ENCODE results near the gene NEU1.
"Not testable (repeated sequence)": the region's sequence is repeated elsewhere in the genome, so short reads cannot be mapped to it uniquely, and the experiment has no call there.

NEU1 gene

DNA sequence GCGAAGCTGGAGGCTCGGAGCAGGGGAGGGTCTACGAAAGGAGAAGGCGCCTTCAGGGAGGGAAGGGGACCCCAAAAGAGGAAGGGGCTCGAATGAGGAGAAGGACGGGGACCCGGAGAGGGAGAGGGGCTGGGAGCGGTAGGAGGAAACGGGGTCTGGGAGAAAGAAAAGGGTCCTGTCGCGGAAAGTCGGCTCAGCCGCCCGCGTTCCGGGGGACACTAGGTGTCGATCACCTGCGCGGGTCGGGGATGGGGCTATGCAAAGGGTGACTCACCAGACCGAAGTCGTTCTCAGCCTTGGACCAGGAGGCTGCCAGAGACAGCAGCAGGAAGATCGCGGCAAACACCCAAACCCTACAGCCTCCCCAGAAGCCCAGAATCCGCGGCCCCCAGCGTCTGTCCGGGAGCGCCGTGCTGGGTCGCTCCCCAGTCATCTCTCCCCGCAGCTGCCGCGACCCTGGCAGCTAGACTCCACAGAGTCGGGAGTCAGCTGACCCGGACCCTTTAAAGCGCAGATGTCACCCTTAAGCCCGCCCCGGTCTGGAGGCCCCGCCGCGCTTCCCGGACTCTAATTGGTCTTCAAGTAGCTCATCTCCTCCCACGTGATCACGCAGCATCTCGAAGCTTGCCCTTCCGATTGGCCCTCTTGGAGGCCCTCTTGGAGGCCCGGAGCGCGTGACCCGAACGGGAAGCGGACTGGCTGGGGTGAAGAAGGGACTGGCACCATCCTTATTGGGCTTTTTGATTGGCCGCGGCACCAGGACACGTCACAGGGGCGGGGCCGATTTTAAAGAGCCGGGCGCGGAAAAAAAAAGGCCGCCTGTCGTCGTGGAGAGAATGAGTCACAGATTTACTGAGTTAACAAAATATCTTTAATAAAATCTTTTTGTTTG, at the start of gene NEU1:
TSS of gene NEU1 (minus strand) at position 478 of the 892 bp plus-strand sequence. CDS start at position 433, 45 bp downstream.
- DNase-seq (ENCODE audit: low read depth in 2 of 2), result peak; percentile 100

DNA sequence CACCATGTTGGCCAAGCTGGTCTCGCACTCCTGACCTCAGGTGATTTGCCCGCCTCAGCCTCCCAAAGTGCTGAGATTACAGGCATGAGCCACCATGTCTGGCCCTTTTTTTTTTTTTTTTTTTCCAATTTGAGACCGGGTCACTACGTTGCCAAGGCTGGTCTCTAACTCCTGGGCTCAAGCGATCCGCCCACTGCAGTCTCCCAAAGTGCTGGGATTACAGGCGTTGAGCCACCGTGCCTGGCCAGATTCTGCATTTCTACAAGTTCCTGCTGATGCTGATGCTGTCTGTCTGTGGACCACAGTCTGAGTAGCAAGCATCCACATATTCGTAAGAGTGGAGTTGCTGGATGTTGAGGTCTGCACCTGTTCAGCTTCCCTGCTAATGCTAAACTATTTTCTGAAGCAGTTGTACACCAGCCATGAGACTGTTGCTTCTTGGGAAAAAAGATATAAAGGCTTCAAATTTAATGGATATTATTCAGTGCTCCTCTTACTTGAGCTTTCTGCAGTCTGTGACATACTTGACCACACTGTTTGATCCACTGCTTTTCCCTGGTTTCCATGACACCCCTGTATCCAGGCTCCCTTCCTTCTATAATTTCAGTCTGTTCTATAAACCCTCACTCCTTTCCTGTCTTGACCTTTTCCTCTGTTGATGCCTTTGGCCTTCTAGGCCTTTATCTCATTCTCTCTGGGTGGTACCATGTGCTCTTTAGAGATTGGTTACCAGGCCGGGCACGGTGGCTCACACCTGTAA, 49.4 kb upstream of the NEU1 start:
- DNase-seq (ENCODE audit: low read depth in 2 of 2), result no peak

DNA sequence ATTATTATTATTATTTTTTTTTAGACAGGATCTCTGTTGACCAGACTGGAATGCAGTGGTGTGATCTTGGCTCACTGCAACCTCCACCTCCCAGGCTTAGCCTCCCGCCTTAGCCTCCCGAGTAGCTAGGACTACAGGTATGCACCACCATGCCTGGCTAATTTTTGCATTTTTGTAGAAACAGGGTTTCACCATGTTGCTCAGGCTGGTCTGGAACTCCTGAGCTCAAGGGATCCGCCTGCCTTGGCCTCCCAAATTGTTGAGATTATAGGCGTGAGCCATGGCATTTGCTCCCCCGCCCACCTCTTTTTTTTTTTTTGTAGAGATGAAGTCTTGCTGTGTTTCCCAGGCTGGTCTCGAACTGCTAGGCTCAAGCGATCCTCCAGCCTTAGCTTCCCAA, 46.7 kb upstream of the NEU1 start:
- DNase-seq (ENCODE audit: low read depth in 2 of 2), result not testable (repeated sequence)

DNA sequence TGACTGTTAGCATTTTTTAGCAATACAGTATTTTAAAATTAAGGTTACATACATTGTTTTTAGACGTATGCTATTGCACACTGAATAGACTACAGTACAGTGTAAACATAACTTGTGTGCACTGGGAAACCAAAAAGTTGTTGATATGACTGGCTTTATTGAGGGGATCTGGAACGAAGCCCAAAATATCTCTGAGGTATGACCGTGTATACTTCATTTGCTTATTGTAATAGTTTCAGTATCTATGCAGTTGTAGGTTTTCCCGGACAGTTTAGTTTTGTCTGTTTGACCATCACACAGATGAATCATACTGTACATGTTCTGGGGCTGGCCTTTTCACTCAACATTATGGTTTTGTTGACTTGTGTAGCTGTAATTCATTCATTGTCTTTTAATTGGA, 46.2 kb upstream of the NEU1 start:
- DNase-seq (ENCODE audit: low read depth in 2 of 2), result no peak

DNA sequence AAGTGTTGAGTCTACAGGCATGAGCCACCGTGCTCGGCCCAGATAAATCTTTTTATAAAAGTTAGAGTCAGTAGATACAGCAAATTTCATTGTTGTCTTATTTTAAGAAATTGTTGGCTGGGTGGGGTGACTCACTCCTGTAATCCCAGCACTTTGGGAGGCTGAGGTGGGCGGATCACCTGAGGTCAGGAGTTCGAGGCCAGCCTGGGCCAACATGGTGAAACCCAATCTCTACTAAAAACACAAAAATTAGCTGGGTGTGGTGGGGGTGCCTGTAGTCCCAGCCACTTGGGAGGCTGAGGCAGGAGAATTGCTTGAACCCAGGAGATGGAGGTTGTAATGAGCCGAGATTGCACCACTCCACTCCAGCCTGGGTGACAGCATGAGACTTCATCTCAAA, 45.6 kb upstream of the NEU1 start:
- DNase-seq (ENCODE audit: low read depth in 2 of 2), result not testable (repeated sequence)

DNA sequence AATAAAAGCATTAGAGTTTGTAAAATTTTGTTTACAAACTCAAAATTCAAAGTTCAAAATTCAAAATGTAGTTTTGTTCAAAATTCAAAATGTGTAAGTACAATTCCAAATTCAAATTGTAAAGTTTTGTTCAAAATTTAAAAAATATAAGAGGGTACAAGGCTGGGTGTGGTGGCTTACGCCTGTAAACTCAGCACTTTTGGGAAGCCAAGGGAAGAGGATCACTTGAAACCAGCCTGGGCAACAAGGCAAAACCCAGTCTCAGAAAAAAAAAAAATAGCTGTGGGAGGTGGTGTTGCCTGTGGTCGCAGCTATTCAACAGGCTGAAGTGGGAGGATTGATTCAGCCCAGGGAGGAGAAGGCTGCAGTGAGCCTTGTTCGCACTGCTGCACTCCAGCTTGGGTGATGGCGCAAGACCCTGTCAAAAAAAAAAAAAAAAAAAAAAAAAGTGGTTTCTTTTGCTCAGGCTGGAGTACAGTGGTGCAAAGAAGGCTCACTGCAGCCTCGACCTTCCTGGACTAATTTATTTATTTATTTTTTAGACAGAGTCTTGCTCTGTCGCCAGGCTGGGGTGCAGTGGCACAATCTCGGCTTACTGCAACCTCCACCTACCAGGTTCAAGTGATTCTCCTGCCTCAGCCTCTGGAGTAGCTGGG, 44.7 kb upstream of the NEU1 start:
- peak; percentile 53 to 56 for DNase-seq (ENCODE audit: low read depth in 2 of 2)

DNA sequence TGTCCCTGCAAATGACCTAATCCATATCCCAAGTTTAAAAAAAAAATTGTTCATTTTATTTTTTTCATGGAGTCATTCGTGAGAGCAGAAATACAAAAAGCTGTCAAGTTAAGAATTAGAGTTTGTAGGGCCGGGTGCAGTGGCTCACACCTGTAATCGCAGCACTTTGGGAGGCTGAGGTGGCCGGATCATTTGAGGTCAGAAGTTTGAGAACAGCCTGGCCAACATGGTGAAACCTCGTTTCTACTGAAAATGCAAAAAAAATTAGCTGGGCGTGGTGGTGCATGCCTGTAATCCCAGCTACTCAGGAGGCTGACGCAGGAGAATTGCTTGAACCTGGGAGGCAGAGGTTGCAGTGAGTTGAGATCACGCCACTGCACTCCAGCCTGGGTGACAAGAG, 44.1 kb upstream of the NEU1 start:
- DNase-seq (ENCODE audit: low read depth in 2 of 2), result not testable (repeated sequence)

DNA sequence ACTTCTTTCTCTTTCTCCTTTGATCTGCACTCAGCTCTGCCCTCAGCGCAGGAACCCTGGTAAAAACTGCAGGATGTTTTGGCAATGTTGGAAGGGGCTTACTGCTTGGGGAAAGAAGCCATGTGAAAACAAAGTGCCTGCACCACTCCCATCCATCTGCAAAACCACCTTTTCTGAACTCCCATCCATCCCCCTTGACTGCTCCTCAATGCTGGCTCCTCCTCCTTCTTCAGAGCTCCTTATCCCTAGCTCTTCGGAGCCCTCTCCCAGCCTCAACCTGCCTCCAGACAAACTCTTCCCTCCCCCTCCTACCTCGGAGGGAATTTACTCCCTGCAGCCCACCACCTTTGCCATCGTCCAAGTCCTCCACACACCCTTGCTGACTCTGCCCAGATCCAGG, 43.5 kb upstream of the NEU1 start:
- no peak for DNase-seq (ENCODE audit: low read depth in 2 of 2)

DNA sequence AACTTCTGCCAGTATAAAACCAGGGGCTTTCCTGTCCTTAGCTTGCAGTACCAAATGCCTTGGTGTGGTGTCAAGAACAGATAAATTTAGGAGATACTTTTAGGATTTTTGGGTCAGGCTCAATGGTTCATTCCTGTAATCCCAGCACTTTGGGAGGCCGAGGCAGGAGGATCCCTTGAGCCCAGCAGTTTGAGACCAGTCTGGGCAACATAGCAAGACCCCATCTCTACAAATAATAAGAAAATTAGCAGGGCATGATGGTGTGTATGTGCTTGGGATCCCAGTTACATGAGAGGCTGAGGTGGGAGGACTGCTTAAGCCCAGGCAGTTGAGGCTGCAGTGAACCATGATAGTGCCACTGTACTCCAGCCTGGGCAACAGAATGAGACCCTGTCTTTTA, 42.4 kb upstream of the NEU1 start:
- no peak for DNase-seq (ENCODE audit: low read depth in 2 of 2)

DNA sequence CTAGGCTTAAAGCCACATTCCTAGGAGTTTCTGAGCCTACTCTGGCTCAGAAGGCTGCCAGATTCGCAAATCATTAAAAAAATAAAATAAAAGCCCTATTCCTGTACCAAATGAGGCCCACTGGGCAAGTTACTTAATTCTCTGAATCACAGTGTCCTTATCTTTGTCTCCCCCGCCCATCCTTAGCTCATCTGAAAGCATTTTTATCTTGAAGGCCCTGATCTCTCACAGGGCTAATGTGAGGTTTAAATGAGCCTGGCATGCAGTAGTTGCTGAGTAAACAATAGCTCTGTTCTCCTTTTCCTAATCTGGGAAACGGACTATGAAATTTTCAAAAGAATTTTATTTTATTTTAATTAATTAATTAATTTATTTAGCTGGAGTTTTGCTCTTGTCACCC, 41.3 kb upstream of the NEU1 start:
- DNase-seq (ENCODE audit: low read depth in 2 of 2), result no peak

DNA sequence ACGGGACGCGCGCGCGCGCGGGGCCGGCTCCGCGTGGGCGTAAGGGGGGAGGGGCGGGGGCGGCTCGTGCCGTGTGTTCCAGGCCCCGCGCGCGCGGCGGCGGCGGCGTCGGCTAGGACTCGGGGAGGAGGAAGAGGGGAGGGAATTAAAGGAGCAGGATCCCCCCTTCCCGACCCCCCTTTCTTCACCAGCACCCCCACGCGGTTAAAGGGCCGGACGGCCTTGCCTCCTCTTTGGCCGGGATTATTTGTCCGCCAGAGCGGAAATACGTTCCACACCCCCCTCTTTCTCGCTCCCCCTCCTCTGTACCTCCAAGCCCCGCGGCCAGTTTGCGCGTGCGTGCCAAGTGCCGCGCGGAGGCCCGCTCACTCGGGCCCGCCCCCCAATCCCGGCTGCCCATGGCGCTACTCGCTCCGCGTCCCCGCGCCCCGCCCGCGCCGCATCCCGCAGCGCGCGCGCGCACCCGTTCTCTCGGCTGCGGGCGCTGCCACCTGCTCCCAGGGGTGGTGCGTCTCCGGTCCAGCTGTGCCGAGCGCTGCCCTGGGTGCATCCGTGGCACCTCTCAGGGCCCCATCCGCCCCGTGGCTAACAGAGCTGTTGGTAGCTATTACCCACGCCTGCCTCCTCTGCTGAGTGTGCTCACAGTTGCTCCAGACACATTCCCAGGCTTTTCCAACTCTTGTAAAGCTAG, 39.5 kb upstream of the NEU1 start, which contains the start of gene ZBTB12:
TSS of gene ZBTB12 (minus strand) at position 134 of the 691 bp plus-strand sequence. CDS start 781 bp downstream, outside the sequence.
- peak; percentile 95 to 96 for DNase-seq (ENCODE audit: low read depth in 2 of 2)

DNA sequence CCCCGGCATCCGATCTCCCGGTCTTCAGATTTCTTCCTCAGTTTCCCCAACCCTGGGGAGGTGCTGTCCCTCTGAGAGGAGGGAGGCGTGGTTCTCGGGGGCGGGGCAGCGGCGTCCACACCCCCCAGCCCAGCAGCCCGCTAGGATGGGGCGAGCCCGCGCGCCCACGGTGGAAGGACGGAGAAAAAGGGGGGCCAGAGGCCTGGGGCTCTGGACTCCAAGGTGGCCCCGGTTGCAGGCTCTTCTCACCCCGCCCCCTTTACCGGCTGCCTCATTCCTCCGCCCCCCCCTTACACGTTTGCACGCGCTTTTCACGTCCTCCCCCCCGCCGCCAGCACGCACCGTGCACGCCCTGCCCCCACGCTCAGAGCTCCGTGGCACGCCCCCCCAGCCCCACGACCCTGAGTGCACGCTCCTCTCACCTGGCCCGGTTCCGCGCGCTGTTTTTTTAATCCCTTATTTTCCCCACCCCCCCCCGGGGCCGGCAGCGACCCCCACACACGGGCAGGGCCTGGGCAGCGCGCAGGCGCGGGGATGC, 38.9 kb upstream of the NEU1 start:
- no peak for DNase-seq (ENCODE audit: low read depth in 2 of 2)

DNA sequence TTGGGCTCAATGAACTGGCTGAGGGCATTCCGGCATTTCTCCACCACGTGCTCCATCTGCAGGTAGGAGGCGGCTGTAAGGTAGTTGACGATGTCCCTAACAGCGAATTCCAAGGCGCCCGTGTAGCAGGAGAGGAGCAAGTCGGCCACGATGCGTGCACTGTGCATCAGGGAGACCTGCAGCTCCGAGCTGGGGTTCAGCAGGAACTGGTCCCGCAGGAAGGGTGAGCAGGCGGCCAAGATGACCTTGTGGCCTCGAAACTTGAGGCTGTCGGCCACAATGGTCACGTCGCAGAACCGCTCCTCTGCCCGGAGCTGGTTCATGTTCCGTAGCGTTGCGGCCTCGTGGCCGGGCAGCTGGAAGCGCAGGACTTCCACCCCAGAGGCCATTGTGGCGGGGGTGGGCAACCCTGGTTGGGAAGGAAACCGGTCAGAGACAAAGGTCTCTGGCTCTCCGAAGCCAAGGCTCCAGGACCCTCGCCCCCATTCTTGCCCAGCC, 38.3 kb upstream of the NEU1 start:
- DNase-seq (ENCODE audit: low read depth in 2 of 2), result no peak

DNA sequence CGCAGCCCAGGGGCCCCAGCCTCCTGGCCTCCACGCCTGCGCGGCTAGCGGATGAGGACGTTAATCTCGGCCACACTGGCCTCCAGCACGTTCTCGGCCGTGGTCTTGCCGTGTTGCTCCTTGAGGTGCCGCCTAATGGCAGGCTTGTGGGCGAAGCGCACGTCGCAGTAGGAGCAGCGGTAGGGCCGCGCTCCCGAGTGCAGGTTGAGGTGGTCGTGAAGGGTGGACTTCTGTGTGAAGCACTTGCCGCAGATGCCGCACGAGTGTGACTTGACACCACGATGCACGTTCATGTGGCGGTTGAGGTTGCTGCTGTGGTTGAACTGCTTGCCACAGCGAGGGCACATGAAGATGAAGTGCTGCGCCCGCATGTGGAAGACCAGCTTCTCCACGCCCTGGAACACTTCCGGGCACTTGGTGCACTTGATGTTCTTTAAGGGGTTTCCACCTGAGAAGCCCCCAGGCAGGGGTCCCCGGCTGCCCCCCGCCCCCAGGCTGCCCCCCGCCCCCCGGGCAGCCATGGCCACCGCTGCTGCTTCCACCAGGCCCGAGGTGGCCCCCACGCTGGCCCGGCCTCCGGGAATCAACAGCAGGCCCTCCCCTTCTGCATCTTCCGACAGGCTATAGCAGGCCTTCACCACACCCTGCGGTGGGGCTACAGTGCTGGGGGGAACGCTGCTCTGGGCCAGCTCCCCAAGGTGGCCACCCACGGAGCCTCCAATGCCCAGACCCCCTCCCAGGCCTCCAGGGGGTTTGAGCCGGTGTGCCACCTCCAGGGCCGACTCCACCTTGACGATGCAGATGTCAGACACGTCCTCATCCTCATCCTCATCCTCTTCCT, 37.5 kb upstream of the NEU1 start:
- no peak for DNase-seq (ENCODE audit: low read depth in 2 of 2)

DNA sequence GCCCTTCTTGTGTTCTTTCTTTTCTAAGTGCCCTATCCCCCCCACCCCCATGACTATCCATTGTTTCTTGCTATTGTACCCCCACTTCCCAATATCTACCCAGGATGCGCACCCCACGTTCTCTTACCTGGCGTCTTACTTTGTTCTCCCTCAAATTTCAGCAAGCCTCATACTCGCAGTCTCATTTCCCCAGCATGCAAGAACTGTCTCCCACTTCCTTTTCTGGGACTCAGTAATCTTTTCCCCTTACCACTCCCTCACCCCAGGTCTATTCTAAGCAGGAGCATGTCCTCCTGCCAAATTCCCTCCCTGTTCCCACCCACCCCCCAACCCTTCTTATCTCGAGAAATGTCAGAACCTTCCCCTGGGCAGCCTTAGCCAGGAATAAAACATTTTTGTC, 36.6 kb upstream of the NEU1 start:
- no peak for DNase-seq (ENCODE audit: low read depth in 2 of 2)

DNA sequence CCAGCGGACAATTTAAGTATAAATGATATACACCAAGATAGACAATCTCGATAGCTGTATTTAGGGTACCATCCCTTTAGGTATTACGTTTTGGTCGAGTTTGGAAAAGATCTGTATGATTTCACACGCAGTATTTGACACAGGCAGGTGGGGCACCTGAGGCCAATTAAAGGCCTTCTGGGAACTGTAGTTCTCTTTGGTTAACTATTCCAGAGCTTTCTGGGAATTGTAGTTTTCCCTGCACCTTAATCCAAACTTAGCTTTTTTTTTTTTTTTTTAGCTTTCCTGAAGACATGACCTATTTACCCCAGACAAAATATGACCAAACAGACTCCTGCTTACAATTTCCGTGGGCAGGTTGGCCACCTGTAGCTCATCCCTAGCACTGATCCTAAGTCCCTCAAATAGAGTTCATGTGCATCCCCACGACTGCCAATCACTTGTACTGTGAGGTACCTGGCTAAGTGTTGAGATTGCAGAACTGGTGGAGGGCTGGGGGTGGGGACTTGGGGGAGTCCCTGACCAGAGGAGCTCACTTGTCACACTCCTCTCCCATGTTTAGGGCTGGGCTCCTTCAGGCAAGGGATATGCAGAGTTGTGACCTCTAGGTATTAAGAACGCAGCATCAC, 35.9 kb upstream of the NEU1 start:
- no peak for DNase-seq (ENCODE audit: low read depth in 2 of 2)

DNA sequence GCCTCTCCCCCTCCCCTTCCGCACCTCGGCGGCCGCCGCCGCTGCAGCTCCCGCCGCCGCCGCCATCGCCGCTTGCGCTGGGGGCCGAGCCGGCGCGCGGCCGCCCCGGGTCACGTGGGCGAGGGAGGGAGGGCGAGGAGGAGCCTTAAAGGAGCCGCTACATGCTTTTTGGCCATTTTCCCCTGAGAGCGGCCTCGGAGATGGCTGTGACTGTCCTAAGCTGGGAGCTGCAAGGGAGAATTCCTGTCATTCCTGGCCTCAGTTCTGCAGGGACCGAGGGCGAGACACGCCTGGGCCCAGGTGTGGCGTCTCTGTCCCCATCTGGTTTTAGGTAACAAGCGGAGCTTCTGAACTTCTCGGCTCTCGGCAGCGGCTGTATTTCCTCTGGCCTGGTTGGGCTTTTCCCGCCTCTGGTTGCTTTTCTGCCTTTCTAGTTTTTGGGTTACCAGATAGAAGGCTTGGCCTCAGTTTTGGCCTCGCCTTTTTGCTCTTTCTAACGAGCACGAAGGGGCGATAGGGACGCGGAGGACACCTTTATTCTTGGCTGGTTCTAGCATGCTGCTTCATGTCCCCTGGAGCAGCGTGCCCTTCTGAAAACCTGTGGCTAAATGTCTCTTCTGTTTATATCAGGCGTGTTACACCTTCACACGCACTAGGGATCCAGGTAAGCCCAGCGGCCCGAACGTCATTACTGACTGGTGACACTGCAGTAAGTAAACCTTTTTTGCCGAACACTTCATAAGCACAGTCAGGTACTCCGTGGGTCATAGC, 35.2 kb upstream of the NEU1 start, which contains the start of gene EHMT2:
TSS of gene EHMT2 (minus strand) at position 87 of the 771 bp plus-strand sequence. CDS start at position 66, 21 bp downstream.
- peak; percentile 37 to 49 for DNase-seq (ENCODE audit: low read depth in 2 of 2)

DNA sequence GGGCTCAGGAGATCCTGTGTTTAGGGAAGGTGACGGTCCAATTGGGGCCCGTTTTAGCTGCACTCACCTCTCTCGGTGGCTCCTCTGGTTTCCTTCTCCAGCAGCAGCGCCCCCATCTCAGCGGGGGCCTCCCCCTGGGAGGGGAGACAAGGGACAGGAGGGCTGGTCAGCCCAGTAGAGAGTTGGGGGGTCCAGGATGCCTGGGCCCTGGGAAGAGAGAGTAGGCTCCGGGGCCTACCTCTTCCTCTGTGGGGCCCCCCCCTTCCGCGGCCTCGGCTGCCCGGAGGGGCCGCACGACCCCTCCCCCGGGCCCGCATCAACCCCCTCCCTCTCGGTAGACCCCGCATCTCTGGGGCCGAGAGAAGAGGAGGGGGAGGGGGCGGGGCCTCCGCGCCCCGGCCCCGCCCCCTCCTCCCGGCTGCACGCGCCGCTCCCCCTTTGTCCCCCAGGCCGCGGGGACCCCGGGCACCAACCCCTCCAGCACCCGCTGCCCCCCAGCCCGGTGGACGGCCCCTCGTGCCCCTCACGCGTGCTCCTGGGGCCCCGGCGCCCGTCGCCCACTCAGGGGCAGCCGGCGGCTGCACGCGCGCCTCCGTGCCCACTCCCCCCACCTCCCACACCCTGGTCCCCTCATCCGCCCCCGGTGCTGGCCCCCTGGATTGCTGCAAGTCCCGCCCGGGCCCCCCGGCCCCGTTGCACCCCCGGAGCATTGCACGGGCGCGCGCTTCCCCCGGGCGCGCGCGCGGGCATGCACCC, 34.4 kb upstream of the NEU1 start:
- DNase-seq (ENCODE audit: low read depth in 2 of 2), result no peak

All from fibroblast of skin of left quadriceps (primary cell).